HUES6 (cell line): ENCODE results near the gene PRPF31.
A peak's percentile ranks its signal among the peaks of the same experiment; 100 is the strongest.
"Not testable (repeated sequence)": the region's sequence is repeated elsewhere in the genome, so short reads cannot be mapped to it uniquely, and the experiment has no call there.

Experiments used
- H3K27ac ChIP-seq: 2 replicates; pipeline ENCODE4 v1.7.0; 2013; ENCODE audit warnings: low read depth, mild to moderate bottlenecking, low read length, inconsistent platforms
- H3K27me3 ChIP-seq: 2 replicates; pipeline ENCODE4 v1.6.1; 2013; ENCODE audit warnings: low read length; ENCODE audit not compliant: control insufficient read depth, insufficient read depth
- H3K36me3 ChIP-seq: 2 replicates; pipeline ENCODE4 v1.6.1; 2013; ENCODE audit warnings: low read length; ENCODE audit not compliant: control insufficient read depth, insufficient read depth
- H3K4me1 ChIP-seq: 2 replicates; pipeline ENCODE4 v1.6.1; 2013; ENCODE audit warnings: low read length; ENCODE audit not compliant: control insufficient read depth, insufficient read depth
- H3K4me3 ChIP-seq: 2 replicates; pipeline ENCODE4 v1.5.1; 2013; ENCODE audit warnings: low read depth, low read length
- H3K9ac ChIP-seq: one replicate; pipeline ENCODE4 v1.6.1; 2013; ENCODE audit warnings: mild to moderate bottlenecking, low read length
- H3K9me3 ChIP-seq: 2 replicates; pipeline ENCODE4 v1.6.1; 2013; ENCODE audit warnings: low read depth, low read length; ENCODE audit not compliant: control insufficient read depth, insufficient read depth

PRPF31 gene

DNA sequence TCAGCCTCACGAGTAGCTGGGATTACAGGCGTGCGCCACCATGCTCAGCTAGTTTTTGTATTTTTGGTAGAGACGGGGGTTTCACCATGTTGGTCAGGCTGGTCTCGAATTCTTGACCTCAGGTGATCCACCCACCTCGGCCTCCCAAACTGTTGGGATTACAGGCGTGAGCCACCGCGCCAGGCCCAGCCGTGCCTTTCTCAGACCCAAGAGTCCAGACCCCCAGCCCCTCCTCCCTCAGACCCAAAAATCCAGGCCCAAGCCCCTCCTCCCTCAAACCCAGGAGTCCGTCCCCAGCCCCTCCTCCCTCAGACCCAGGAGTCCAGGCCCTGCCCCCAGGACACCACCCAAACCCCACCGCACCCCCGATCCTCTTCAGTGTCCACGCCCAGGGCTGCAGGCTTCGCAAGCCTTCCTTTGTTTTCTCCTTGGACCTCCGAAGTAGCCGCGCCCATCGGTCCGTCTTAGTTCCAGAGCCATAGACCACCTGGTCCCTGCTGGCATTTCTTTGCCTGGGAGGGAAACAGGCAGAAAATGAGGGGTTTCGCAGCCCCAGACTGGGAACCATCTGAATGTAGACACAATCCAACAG lies 53.7 kb downstream of the PRPF31 start:
- Histone ChIP-seq H3K9ac (no peak overlapping the region), H3K4me1 (peaks cover 21% of the 10 kb centered on the region), H3K27ac (no peak overlapping the region), H3K27me3 (no peaks in the 10 kb centered on the region; the same call in 1 of the 2 replicates), H3K4me3 (no peak overlapping the region), H3K36me3 (no peaks in the 10 kb centered on the region), H3K9me3 (no peaks in the 10 kb centered on the region)

DNA sequence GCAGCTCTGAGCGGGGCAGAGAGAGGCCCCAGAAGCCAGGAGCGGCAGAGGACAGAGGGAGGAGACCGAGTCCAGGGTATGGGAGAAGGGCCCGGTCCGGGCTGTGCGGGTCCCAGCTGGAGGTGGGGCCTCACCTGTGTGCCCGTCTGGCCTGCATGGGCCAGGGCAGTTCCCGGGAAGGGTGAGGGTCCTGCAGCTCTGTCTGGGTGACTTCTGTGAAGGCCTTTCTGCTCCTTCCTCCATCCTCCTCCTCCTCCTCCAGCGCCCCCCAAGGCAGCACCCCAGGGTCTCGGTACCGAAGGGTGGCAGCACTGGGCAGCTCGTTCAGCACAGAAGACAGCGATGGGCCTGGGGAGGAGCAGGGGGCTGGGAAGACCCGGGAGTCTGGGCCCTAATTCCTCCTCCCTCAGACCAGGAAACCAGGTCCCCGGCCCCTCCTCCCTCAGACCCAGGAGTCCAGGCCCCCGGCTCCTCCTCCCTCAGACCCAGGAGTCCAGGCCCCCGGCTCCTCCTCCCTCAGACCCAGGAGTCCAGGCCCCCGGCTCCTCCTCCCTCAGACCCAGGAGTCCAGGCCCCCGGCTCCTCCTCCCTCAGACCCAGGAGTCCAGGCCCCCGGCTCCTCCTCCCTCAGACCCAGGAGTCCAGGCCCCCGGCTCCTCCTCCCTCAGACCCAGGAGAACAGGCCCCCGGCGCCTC lies 56.3 kb downstream of the PRPF31 start:
- peaks cover 20% of the 10 kb centered on the region for H3K4me1 ChIP-seq
- not testable (repeated sequence) for H3K27me3 ChIP-seq, H3K4me3 ChIP-seq, H3K9ac ChIP-seq, H3K36me3 ChIP-seq, H3K9me3 ChIP-seq, H3K27ac ChIP-seq

DNA sequence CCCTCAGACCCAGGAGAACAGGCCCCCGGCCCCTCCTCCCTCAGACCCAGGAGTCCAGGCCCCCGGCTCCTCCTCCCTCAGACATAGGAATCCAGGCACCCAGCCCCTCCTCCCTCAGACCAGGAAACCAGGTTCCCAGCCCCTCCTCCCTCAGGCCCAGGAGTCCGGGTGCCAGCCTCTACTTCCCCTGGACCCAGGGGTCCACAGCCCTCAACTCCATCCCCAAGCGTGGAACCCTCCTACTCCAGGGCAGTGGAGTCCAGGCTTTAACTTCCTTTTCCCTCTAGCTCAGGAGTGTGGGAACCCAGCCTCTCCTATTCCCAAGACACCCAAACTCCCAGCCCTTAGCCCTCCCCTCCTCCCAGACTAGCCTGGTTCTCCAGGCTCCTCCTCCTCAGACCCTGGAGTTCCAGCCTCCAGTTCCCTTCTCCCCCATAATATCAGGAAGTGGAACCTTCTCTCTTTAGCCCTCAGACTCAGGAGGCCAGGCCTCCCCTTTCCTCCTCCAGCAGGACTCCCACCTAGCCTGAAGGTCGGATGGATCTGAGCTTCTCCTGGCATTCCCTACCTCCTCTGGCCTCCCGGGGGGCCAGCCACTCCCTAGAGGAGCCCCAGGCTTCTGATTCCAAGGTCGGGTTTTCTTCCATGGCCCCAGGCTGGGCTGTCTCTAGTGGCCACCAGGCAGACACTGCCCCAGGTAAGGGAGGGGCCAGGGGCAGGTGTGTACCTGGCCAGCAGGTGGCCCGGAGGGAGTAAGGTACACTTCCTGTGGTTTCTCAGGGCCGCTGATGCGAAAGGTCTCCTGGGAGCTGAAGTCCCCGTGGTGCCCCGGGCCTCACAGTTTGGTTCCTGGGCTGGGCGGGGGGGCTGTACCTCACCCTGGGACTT lies 57.2 kb downstream of the PRPF31 start, which contains the start of gene TMC4:
TMC4 (minus strand) TSS at position 690 of the 888 bp plus-strand sequence; CDS start at position 647, 43 bp downstream.
- Histone ChIP-seq H3K4me1 (peaks cover 20% of the 10 kb centered on the region), H3K27me3 (no peaks in the 10 kb centered on the region), H3K4me3 (peak within 1 kb of the TSS; percentile 71), H3K9me3 (no peaks in the 10 kb centered on the region), H3K36me3 (peaks cover 7% of the 10 kb centered on the region), H3K27ac (peak within 1 kb of the TSS; percentile 86), H3K9ac (peak within 1 kb of the TSS; percentile 61)

DNA sequence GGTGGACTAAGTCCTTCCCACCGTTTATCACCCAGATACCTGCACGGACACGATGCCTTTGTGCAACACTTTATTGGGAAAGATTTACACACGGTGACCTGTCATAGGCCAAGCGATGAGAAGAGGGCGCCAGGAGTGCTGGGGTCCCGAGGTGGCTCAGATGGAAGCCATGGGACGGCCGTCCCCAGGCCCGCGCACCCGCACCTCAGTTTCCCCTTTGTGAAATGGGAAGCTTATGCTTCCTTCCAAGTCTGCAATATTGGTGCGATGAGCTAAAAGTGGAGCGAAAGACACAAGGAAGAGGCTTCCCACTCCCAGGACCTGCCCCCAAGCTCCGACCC lies 57.8 kb downstream of the PRPF31 start:
- Histone ChIP-seq H3K4me1 (peaks cover 18% of the 10 kb centered on the region), H3K27me3 (no peaks in the 10 kb centered on the region), H3K9ac (no peak overlapping the region), H3K36me3 (peaks cover 7% of the 10 kb centered on the region), H3K27ac (no peak overlapping the region), H3K4me3 (peak overlapping the region; percentile 71), H3K9me3 (no peaks in the 10 kb centered on the region)

DNA sequence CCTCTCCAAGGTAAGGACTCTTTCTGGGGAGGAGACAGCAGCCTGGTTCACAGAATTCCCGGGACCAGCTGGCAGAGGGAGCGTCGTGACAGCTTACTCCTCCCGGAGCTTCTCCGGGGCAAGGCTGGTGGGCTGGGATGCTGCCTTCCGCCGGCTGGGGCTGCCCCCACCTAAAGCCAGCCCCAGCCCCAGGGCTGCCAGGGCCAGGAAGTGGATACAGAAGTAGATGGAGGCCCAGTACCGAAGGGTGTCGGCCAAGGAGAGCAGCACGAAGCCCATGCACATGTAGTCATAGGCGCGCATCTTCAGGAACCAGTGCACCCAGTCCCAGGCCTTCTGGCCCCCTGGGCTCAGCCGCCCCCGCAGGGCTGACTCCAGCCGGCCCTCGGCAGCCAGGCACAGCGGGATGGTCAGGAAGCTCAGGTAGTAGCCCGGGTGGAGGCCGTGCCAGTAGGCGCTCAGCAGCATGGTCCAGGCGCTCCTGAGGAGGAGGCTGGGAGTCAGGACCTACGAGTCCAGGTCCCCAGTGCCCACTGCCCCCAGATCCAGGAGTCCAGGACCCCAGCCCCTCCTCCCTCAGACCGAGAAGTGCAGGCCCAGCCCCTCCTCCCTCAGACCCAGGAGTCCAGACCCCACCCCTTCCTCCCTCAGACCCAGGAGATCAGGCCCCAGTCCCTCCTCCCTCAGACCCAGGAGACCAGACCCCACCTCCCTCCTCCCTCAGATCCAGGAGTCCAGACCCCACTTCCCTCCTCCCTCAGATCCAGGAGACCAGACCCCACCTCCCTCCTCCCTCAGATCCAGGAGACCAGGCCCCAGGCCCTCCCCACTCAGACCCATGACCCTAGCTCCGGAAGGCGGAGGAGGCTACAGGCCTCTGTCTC lies 58.6 kb downstream of the PRPF31 start:
- no peaks in the 10 kb centered on the region for H3K27me3 ChIP-seq
- no peak overlapping the region for H3K27ac ChIP-seq
- peaks cover 17% of the 10 kb centered on the region for H3K4me1 ChIP-seq
- H3K36me3 ChIP-seq, result peaks cover 13% of the 10 kb centered on the region
- no peak overlapping the region for H3K4me3 ChIP-seq
- no peaks in the 10 kb centered on the region for H3K9me3 ChIP-seq
- no peak overlapping the region for H3K9ac ChIP-seq

DNA sequence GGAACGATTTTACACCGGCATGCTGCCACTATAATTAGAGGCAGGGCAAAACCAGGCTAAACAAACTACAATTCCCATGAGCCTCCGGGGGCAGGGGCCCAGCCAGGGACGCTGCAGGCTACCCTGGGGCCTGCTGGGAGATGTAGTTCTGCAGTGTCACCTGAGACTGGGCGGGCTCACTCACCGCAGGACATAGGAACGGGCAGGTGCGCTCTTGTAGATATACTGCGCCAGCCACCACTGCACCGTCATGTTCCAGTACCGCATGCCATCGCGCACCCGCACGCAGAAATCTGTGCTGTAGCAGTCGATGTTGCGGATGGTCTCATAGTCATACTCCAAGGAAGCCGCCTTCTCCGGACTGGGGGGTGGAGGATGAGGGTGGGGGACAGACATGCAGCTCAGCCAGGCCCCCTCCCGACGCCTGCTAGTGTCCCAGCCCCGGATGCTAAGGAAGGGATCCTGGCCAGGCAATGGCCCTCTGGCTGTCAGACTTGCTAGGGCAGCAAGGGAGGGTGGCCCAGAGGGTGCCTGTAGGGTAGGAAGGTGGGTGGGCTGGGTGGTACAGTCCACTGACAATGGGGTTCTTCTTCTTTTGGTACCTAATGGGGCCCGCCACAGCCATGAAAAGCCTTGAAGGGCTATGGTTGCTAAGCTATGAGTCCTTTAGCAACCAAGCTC lies 63.2 kb downstream of the PRPF31 start:
- no peaks in the 10 kb centered on the region for H3K27me3 ChIP-seq
- H3K9ac ChIP-seq, result no peak overlapping the region
- H3K36me3 ChIP-seq, result peaks cover 37% of the 10 kb centered on the region
- no peak overlapping the region for H3K4me3 ChIP-seq
- H3K9me3 ChIP-seq, result no peaks in the 10 kb centered on the region
- no peak overlapping the region for H3K27ac ChIP-seq
- 0 out of 2 replicates have a peak, but pooled peaks cover 4% of the 10 kb centered on the region for H3K4me1 ChIP-seq

DNA sequence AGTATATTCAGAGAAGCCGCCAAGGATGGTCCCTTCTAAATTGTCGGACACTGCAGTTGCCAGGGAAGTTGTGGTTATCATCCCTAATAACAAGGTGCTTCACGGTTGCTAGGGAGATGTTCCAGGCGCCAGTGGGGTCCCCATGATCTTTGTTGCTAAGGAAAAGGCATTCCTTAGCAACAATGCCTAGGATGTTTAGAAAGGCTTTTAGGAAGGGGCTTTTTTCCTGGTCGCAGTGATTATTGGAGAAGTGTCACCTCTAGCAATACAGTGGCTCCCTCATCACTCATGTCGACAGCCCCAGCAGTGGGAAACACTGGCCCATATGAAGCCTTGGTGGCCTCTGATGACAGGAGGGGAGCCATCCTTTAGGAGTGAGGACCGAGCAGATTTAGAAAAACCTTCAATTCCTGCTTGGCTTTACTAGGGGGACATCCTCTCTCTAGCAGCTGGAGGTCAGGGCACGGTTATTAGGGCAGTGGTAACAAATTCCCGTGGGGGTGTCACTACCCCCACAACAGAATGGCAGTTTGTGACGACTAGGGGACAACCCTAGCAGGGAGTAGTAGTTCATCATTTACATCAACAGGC lies 63.8 kb downstream of the PRPF31 start:
- Histone ChIP-seq H3K36me3 (peaks cover 43% of the 10 kb centered on the region), H3K9ac (no peak overlapping the region), H3K27ac (no peak overlapping the region), H3K4me1 (no peaks in the 10 kb centered on the region), H3K4me3 (no peak overlapping the region), H3K27me3 (no peaks in the 10 kb centered on the region), H3K9me3 (no peaks in the 10 kb centered on the region)

DNA sequence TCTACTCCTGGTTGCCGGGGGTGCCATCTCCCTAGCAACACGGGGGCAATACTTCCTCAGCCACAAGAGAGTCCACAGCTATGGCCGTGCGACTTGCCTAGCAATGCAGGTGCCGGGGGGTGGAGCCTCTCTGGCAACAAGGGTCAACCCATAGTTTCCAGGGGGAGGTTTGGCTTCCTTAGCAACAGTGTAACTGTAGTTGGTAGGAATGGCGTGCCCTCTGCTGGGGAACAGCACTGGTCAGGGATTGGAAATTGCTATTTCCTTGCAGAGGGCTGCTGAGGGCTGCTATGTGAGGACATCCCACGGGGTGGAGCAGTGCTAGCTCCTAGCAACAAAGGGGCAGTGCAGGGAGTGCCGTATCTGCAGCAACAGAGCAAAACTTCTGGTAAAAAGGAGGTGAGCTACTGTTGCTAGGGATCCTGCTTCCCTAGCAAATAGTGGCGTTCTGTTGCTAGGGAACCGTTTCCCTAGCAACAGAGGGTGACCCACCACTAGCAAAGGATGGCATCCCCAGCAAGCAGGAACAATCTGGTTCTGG lies 64.4 kb downstream of the PRPF31 start:
- Histone ChIP-seq H3K9ac (no peak overlapping the region), H3K9me3 (no peaks in the 10 kb centered on the region), H3K27ac (no peak overlapping the region), H3K4me3 (no peak overlapping the region), H3K4me1 (no peaks in the 10 kb centered on the region), H3K27me3 (no peaks in the 10 kb centered on the region), H3K36me3 (peaks cover 43% of the 10 kb centered on the region)

DNA sequence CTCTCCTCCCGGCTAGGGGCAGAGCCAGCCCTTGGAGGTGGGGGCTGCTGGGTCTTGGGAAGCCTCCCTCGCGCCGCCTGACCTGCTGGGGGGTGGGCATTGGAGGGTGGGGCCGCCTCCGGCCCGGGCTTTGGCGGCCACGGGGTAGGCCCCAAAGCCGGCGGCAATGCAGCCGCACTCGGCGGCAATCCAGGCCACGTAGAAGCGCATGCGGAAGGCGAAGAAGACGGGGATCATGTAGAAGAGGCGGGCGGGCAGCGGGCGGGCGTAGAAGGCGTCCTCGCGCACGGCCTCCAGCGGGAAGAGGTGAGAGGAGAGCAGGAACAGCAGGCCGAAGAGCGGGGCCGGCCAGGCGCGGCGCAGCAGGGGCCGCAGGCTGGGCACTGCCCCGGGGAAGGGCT lies 65.1 kb downstream of the PRPF31 start:
- Histone ChIP-seq H3K9ac (no peak overlapping the region), H3K36me3 (peaks cover 43% of the 10 kb centered on the region), H3K9me3 (no peaks in the 10 kb centered on the region), H3K27ac (no peak overlapping the region), H3K27me3 (no peaks in the 10 kb centered on the region), H3K4me3 (no peak overlapping the region), H3K4me1 (no peaks in the 10 kb centered on the region)
